Fibroblast of villous mesenchyme (primary cell): Measurements from ENCODE around the gene ADH1C. TPM values are rescaled to one million over a fixed set of nuclear protein-coding genes. Genes with fewer than 3 reads are reported as not detected.
A peak's percentile ranks its signal among the peaks of the same experiment; 100 is the strongest.

Experiments
- DNase-seq: peaks from one replicate; pipeline ENCODE4 v3.0.0-alpha.2; 2010; ENCODE audit warnings: low read depth
- H3K4me3 ChIP-seq: 2 replicates; pipeline ENCODE4 v1.5.1; 2011; ENCODE audit warnings: low read depth, mild to moderate bottlenecking, low read length
- CTCF ChIP-seq: IDR thresholded peaks from 2 replicates; pipeline ENCODE4 v1.5.1; 2012; ENCODE audit warnings: low read depth, mild to moderate bottlenecking, low read length; ENCODE audit not compliant: insufficient read depth
- total RNA-seq: library from RNA; depleted of rRNA; stranded (reverse); fragments of >200 nt; gene quantifications from 2 replicates; pipeline ENCODE4 v1.2.3, GENCODE V29; 2012

Gene ADH1C
- total RNA-seq, 1 donor: not detected

- peak; percentile 33 for DNase-seq
- no peak overlapping the region for H3K4me3 ChIP-seq
- TF ChIP-seq CTCF: no peak
These were observed 37.1 kb upstream of the ADH1C start for GRCh38 chr4:99389606-99390005.

- H3K4me3 ChIP-seq: no peak overlapping the region
- DNase-seq: peak; percentile 94
- TF ChIP-seq CTCF: no peak
These were observed 31.4 kb upstream of the ADH1C start for GRCh38 chr4:99383833-99384392.

GRCh38 chr4:99383399-99383798, 30.9 kb upstream of the ADH1C start:
- H3K4me3 ChIP-seq: no peak overlapping the region
- TF ChIP-seq CTCF: no peak
- no peak for DNase-seq

- no peak for DNase-seq
- H3K4me3 ChIP-seq: no peak overlapping the region
- no peak for TF ChIP-seq CTCF
These were observed 30.3 kb upstream of the ADH1C start for GRCh38 chr4:99382745-99383360.

GRCh38 chr4:99381588-99382175, 29.1 kb upstream of the ADH1C start:
- TF ChIP-seq CTCF: no peak
- no peak overlapping the region for H3K4me3 ChIP-seq
- DNase-seq: no peak

GRCh38 chr4:99379571-99379970, 27.0 kb upstream of the ADH1C start:
- no peak overlapping the region for H3K4me3 ChIP-seq
- DNase-seq: no peak
- TF ChIP-seq CTCF: no peak
